ENCODE data around the gene ERFL. TPM values are rescaled to one million over a fixed set of nuclear protein-coding genes. Genes with fewer than 3 reads are reported as not detected.

Gene ERFL
- total and polyA plus RNA-seq, 2 of the 4 experiments (the other 2 are of a cell fraction): not detected

DNA sequence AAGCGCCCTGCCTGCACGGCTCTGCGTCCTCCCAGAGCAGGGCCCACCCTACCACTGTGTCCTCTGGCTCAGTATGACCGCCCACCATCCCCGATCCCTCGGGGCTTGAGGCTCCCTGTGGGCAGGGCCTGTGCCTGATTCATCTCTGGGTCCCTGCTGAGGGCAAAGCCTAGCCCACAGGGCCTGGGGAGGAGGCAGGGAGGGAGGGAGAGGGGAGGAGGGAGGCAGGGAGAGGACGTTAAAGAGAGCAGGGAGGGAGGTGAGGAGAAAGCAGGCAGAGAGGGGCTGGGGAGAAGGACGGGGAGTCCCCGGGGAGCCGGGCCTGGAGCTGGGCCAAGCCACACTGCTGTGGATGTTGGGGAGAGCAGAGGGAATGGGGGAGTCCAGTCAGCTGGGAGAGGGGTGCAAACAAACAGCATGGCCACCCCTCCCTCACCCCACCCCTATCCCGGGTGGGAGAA is 4.0 kb upstream of the ERFL start:
- H2BK5ac ChIP-seq (ENCODE audit: low read depth, low read length, poor library complexity, severe bottlenecking): no peak overlapping the region
- no peak overlapping the region for H3K27ac ChIP-seq (ENCODE audit: insufficient read depth, low read length)
- TF ChIP-seq MAFK (IDR thresholded peaks at IDR 0.05; ENCODE audit: low read depth, low read length): no peak
- TF ChIP-seq CHD1 (IDR thresholded peaks at IDR 0.05; ENCODE audit: low read depth, low read length): no peak
- TF ChIP-seq POLR2A (IDR thresholded peaks at IDR 0.05; ENCODE audit: low read depth, low read length): no peak
- no peak for TF ChIP-seq BHLHE40 (IDR thresholded peaks at IDR 0.05; ENCODE audit: low read depth, low read length)
- no peak for TF ChIP-seq RAD21 (IDR thresholded peaks at IDR 0.05; ENCODE audit: low read length)
- no peak for TF ChIP-seq RCOR1 (IDR thresholded peaks at IDR 0.05; ENCODE audit: insufficient replicate concordance, low read length)
- H3K79me1 ChIP-seq (ENCODE audit: low read depth in 1 of 2, low read length in 2 of 2): no peaks in the 10 kb centered on the region
- H3K4ac ChIP-seq (ENCODE audit: low read depth, low read length): no peak overlapping the region
- no peaks in the 10 kb centered on the region for H3K36me3 ChIP-seq (ENCODE audit: control insufficient read depth, insufficient read depth, low read length)
- intact Hi-C loops (cut with micrococcal nuclease) (loop anchor here (5.0 kb wide), 1 partner anchor 50 kb away; the partner anchor contains the start of gene ARHGEF1), dilution Hi-C loops (cut with HindIII; ENCODE audit: low sequenced_read_pairs, unreplicated experiment) (no loop called here), in situ Hi-C loops (cut with MboI; ENCODE audit: low sequenced_read_pairs) (no loop called here)
- no peak overlapping the region for H3K9ac ChIP-seq (ENCODE audit: low read depth, low read length)
- ChIA-PET CTCF (no interaction called here), POLR2A (ENCODE audit: unreplicated experiment) (no interaction called here)
- no TSS peak for BruUV-seq (replicated peaks)
- no peaks in the 10 kb centered on the region; the same call in 1 of the 2 replicates for H3K9me1 ChIP-seq (ENCODE audit: insufficient read depth, low read length)
- peaks cover 10% of the 10 kb centered on the region for H4K20me1 ChIP-seq (ENCODE audit: insufficient read depth, low read length)
- H3K4me1 ChIP-seq (ENCODE audit: control insufficient read depth, insufficient read depth, low read length): peaks cover 17% of the 10 kb centered on the region
- ATAC-seq (ENCODE audit: low read depth) (no peak), DNase-seq (no peak)
- no peak overlapping the region for H2AK9ac ChIP-seq (replicated peaks; ENCODE audit: low read depth, low read length, poor library complexity)
- no peak overlapping the region for H2BK15ac ChIP-seq (ENCODE audit: low read depth, low read length)
- WGBS, 2 experiments (ENCODE audit: extremely low coverage in 2 of 2, insufficient read length in 1 of 2): 15% methylated on average over 5 of the region's 11 CpGs; no CpG with 5 or more reads in 1 of the 2 experiments
- no peak overlapping the region for H3K4me3 ChIP-seq (ENCODE audit: insufficient read depth, low read depth, low read length)
- H2AFZ ChIP-seq (replicated peaks; ENCODE audit: low read length, poor library complexity): no peak overlapping the region
- H3K14ac ChIP-seq (replicated peaks; ENCODE audit: low read depth, low read length): no peak overlapping the region
- H3K4me2 ChIP-seq (ENCODE audit: low read depth, low read length): no peak overlapping the region
- H3K9me3 ChIP-seq (ENCODE audit: control insufficient read depth, insufficient read depth, low read length): no peaks in the 10 kb centered on the region
- no peak overlapping the region for H4K5ac ChIP-seq (ENCODE audit: low read depth, low read length)
- no peak overlapping the region for H3K23ac ChIP-seq (ENCODE audit: low read depth, low read length)
- H3K56ac ChIP-seq (ENCODE audit: extremely low read depth, insufficient read depth, low read length): no peak overlapping the region
- H4K8ac ChIP-seq (ENCODE audit: low read depth in 2 of 2, low read length in 2 of 2): no peak overlapping the region
- H2BK120ac ChIP-seq (ENCODE audit: low read depth, low read length): no peak overlapping the region
- no peak overlapping the region for H3K18ac ChIP-seq (ENCODE audit: low read depth, low read length)
- peaks cover 78% of the 10 kb centered on the region for H3K27me3 ChIP-seq (ENCODE audit: control insufficient read depth, insufficient read depth, low read length)
- H2BK20ac ChIP-seq (ENCODE audit: low read depth, low read length): no peak overlapping the region
- H4K91ac ChIP-seq (ENCODE audit: insufficient read depth, low read depth, low read length): no peak overlapping the region
- H2AK5ac ChIP-seq (ENCODE audit: low read depth, low read length): no peak overlapping the region

Data from IMR-90 (cell line).